HepG2 (cell line): ENCODE results near the gene FBXW8. TPM values are rescaled to one million over a fixed set of nuclear protein-coding genes. Genes with fewer than 3 reads are reported as not detected.

ENCODE experiments used
- ATAC-seq: fragments of 200-7000 bp; cut with Tn5 transposase; 3 replicates; pipeline ENCODE4 v1.9.1; 2020; ENCODE audit warnings: mild to moderate bottlenecking, moderate library complexity
- BruUV-seq: library from RNA; stranded (reverse); fragments of 400-500 nt; replicated peaks from 2 replicates; lab custom pipeline; 2021; lab: Mats Ljungman, UMichigan
- CTCF ChIA-PET: fragments of 300-600 bp; formaldehyde crosslinking; extraction: SDS; loops from one replicate; lab custom pipeline; 2021; ENCODE audit warnings: low total read pairs, inconsistent platforms, low intra/inter-chr PET ratio; lab: Yijun Ruan, JAX
- POLR2A ChIA-PET: fragments of 350-600 bp; sonication (Branson Sonifier 250); formaldehyde crosslinking; loops from one replicate; lab custom pipeline; 2020; ENCODE audit warnings: antibody characterized with exemption, inconsistent platforms; lab: Yijun Ruan, JAX
- DNase-seq: peaks from one replicate; pipeline ENCODE4 v3.0.0-alpha.2; 2015; ENCODE audit warnings: low spot score
- FAIRE-seq: peaks from 3 replicates; lab custom pipeline; 2011; peaks lifted over from hg19 to GRCh38; lab: Jason Lieb, UNC
- H2AFZ ChIP-seq: one replicate; pipeline ENCODE4 v1.6.1; 2011; ENCODE audit warnings: low read length, inconsistent platforms
- H3K27ac ChIP-seq: fragments of 300-600 bp; 3 replicates; pipeline ENCODE4 v1.8.0; 2011; ENCODE audit warnings: mixed run types, mild to moderate bottlenecking, mixed read lengths, low read length, inconsistent platforms; ENCODE audit not compliant: insufficient read depth; ENCODE audit errors: extremely low read length
- H3K27me3 ChIP-seq, 2 experiments: fragments of 200-600 bp in 1 of 2; 2 replicates in 1 of 2; 3 replicates in 1 of 2; pipeline versions ENCODE4 v1.6.0 to v1.8.0; 2011; ENCODE audit warnings: low read length in 2 of 2, mild to moderate bottlenecking in 2 of 2, moderate library complexity in 2 of 2, inconsistent platforms in 1 of 2; ENCODE audit not compliant: insufficient read depth in 2 of 2, control insufficient read depth in 1 of 2
- H3K36me3 ChIP-seq, 2 experiments: fragments of 200-600 bp in 1 of 2; replicated peaks in 1 of 2; 2 replicates in 1 of 2; 3 replicates in 1 of 2; pipeline versions ENCODE4 v1.5.1 to v1.8.0; 2011; ENCODE audit warnings: low read length in 2 of 2, inconsistent platforms in 1 of 2; ENCODE audit not compliant: insufficient read depth in 2 of 2, control insufficient read depth in 1 of 2
- H3K4me1 ChIP-seq: 2 replicates; pipeline ENCODE4 v1.5.1; 2012; ENCODE audit warnings: low read length, inconsistent platforms; ENCODE audit not compliant: insufficient read depth
- H3K4me2 ChIP-seq: 2 replicates; pipeline ENCODE4 v1.6.0; 2011; ENCODE audit warnings: low read depth, low read length, inconsistent platforms
- H3K4me3 ChIP-seq, 3 experiments: fragments of 200-600 bp in 1 of 3; sonication (generic), shearing (Covaris generic) in 1 of 3; replicated peaks in 1 of 3; 2 replicates each; pipeline ENCODE4 v1.5.1; 2011 to 2016; ENCODE audit warnings: low read length in 3 of 3, inconsistent platforms in 2 of 3, low read depth in 2 of 3, mild to moderate bottlenecking in 2 of 3, control low read depth in 1 of 3, mixed read lengths in 1 of 3; ENCODE audit not compliant: insufficient read depth in 1 of 3
- H3K79me2 ChIP-seq: one replicate; pipeline ENCODE4 v1.6.1; 2011; ENCODE audit warnings: low read length, inconsistent platforms; ENCODE audit not compliant: insufficient read depth
- H3K9ac ChIP-seq: 2 replicates; pipeline ENCODE4 v1.6.0; 2011; ENCODE audit warnings: mild to moderate bottlenecking, low read depth, low read length, inconsistent platforms; ENCODE audit not compliant: insufficient read depth
- H3K9me3 ChIP-seq: 2 replicates; pipeline ENCODE4 v1.5.1; 2012; ENCODE audit warnings: mild to moderate bottlenecking, low read length
- H4K20me1 ChIP-seq: 2 replicates; pipeline ENCODE4 v1.6.0; 2011; ENCODE audit warnings: inconsistent platforms, mild to moderate bottlenecking, low read length, moderate library complexity; ENCODE audit not compliant: insufficient read depth
- CC2D1A ChIP-seq: sonication (generic); formaldehyde crosslinking; IDR thresholded peaks from 2 replicates; pipeline ENCODE4 v1.8.1; 2023; ENCODE audit warnings: mild to moderate bottlenecking, missing genetic modification reagents
- ETV5 ChIP-seq: IDR thresholded peaks from 2 replicates; pipeline ENCODE4 v1.6.1; 2018; ENCODE audit warnings: missing biosample characterization, missing genetic modification reagents, inconsistent platforms, borderline replicate concordance
- ETV6 ChIP-seq: sonication (generic); formaldehyde crosslinking; conservative IDR thresholded peaks from 2 replicates; pipeline ENCODE4 v1.4.0; 2020; ENCODE audit warnings: missing genetic modification reagents
- FOXA1 ChIP-seq, 2 experiments: fragments of 450-650 bp in 1 of 2; sonication (generic) in 1 of 2; formaldehyde crosslinking in 1 of 2; IDR thresholded peaks; 2 replicates each; pipeline versions ENCODE4 v1.4.0 to v1.6.1; 2016 to 2020; ENCODE audit warnings: missing genetic modification reagents in 1 of 2
- GABPB1 ChIP-seq: IDR thresholded peaks from 2 replicates; pipeline ENCODE4 v1.6.1; 2016; ENCODE audit warnings: mild to moderate bottlenecking, missing genetic modification reagents, moderate library complexity, missing compliant biosample characterization
- JUNB ChIP-seq: sonication (generic); formaldehyde crosslinking; IDR thresholded peaks from 2 replicates; pipeline ENCODE4 v1.8.0; 2022; ENCODE audit warnings: missing genetic modification reagents, mild to moderate bottlenecking, borderline replicate concordance
- MEF2D ChIP-seq: sonication (generic); formaldehyde crosslinking; IDR thresholded peaks from 2 replicates; pipeline ENCODE4 v1.5.1; 2020; ENCODE audit warnings: mild to moderate bottlenecking, missing genetic modification reagents
- NR2F6 ChIP-seq, 2 experiments: IDR thresholded peaks; 2 replicates each; pipeline ENCODE4 v1.6.1; 2016; ENCODE audit warnings: antibody characterized with exemption in 1 of 2, mild to moderate bottlenecking in 1 of 2
- PBX2 ChIP-seq: IDR thresholded peaks from 2 replicates; pipeline ENCODE4 v1.6.1; 2016; ENCODE audit warnings: control low read depth
- RFXAP ChIP-seq: sonication (generic); formaldehyde crosslinking; IDR thresholded peaks from 2 replicates; pipeline ENCODE4 v1.4.0; 2020; ENCODE audit warnings: missing genetic modification reagents, borderline replicate concordance
- YEATS4 ChIP-seq: sonication (generic); formaldehyde crosslinking; IDR thresholded peaks from 2 replicates; pipeline ENCODE4 v1.4.0; 2020; ENCODE audit warnings: missing genetic modification reagents, borderline replicate concordance
- ZBTB33 ChIP-seq: sonication (generic); formaldehyde crosslinking; IDR thresholded peaks from 2 replicates; pipeline ENCODE4 v1.4.0; 2020; ENCODE audit warnings: missing genetic modification reagents
- ZC3H13 ChIP-seq: sonication (generic); formaldehyde crosslinking; IDR thresholded peaks from 2 replicates; pipeline ENCODE4 v1.8.1; 2023; ENCODE audit warnings: mild to moderate bottlenecking, missing genetic modification reagents, moderate library complexity
- ZNF121 ChIP-seq: sonication (generic); formaldehyde crosslinking; IDR thresholded peaks from 2 replicates; pipeline ENCODE4 v1.5.0; 2020; ENCODE audit warnings: mild to moderate bottlenecking, missing genetic modification reagents
- ZNF24 ChIP-seq: fragments of 450-650 bp; IDR thresholded peaks from 2 replicates; pipeline ENCODE4 v1.6.1; 2017; ENCODE audit warnings: antibody characterized with exemption, mild to moderate bottlenecking
- ZNF629 ChIP-seq: sonication (generic); formaldehyde crosslinking; conservative IDR thresholded peaks from 2 replicates; pipeline ENCODE4 v1.5.0; 2020; ENCODE audit warnings: missing genetic modification reagents
- ZNF709 ChIP-seq: sonication (generic); formaldehyde crosslinking; IDR thresholded peaks from 2 replicates; pipeline ENCODE4 v1.5.0; 2020; ENCODE audit warnings: mild to moderate bottlenecking, missing genetic modification reagents
- ZNF713 ChIP-seq: sonication (generic); formaldehyde crosslinking; IDR thresholded peaks from 2 replicates; pipeline ENCODE4 v1.4.0; 2020; ENCODE audit warnings: mild to moderate bottlenecking, missing genetic modification reagents
- ZNF768 ChIP-seq: sonication (generic); formaldehyde crosslinking; IDR thresholded peaks from 2 replicates; pipeline ENCODE4 v1.4.0; 2020; ENCODE audit warnings: missing genetic modification reagents
- ZNF883 ChIP-seq: sonication (generic); formaldehyde crosslinking; IDR thresholded peaks from 2 replicates; pipeline ENCODE4 v1.5.1; 2020; ENCODE audit warnings: mild to moderate bottlenecking, missing genetic modification reagents; ENCODE audit errors: not compliant biosample characterization
- WGBS: methylation state at CpG from one replicate; pipeline ENCODE4 v1.1.6; 2017; ENCODE audit warnings: low lambda C conversion rate; 5-methylcytosine and 5-hydroxymethylcytosine counted together
- in situ Hi-C: cut with HindIII; loops from 2 replicates; pipeline ENCODE4 v1.10.0; 2017; ENCODE audit warnings: low pct_unique_long_range_greater_than_20kb; ENCODE audit not compliant: extremely low pct_ligation_motif_present
- intact Hi-C: fragments of 100-400 bp; cut with micrococcal nuclease; formaldehyde crosslinking; loops from one replicate; pipeline ENCODE4 v1.10.0; 2022; ENCODE audit not compliant: unreplicated experiment
- polyA plus RNA-seq, 8 experiments: library from polyadenylated mRNA; depleted of rRNA in 3 of 8; stranded (reverse) in 7 of 8; unstranded in 1 of 8; fragments of >200 nt; fragmentation: Illumina TruSeq in 4 of 8; extraction: Trizol in 4 of 8; gene quantifications; 2 replicates each; pipeline versions ENCODE4 v1.2.1 to v1.2.3, GENCODE V29; 2011 to 2016; ENCODE audit warnings: low read depth in 4 of 8, missing spikeins in 1 of 8, mixed read lengths in 1 of 8; ENCODE audit not compliant: insufficient read depth in 1 of 8
- total RNA-seq, 5 experiments: library from RNA; depleted of rRNA; stranded (reverse); fragments of >200 nt; fragmentation: Illumina TruSeq; extraction: Trizol; gene quantifications; 2 replicates each; pipeline ENCODE4 v1.2.3, GENCODE V29; 2016; ENCODE audit warnings: low read depth in 1 of 5

FBXW8 gene
- total and polyA plus RNA-seq, 2 of the 13 experiments (the other 11 are each of a cell fraction or from before 2014, with no cell fraction given), result 5.1 to 5.9 TPM

GRCh38 chr12:117042171-117042842, 131.6 kb downstream of the FBXW8 start:
- H3K4me1 ChIP-seq, result peaks cover 60% of the 10 kb centered on the region
- no peak overlapping the region; the same call in 1 of the 2 replicates for H3K9ac ChIP-seq
- no peak overlapping the region for H2AFZ ChIP-seq
- no peak overlapping the region for H3K4me3 ChIP-seq
- no peaks in the 10 kb centered on the region for H3K27me3 ChIP-seq
- peaks cover 4 to 11% of the 10 kb centered on the region in 2 experiments; a peak in 4 of 5 replicates for H3K36me3 ChIP-seq
- H3K79me2 ChIP-seq, result no peaks in the 10 kb centered on the region
- no peak overlapping the region for H3K4me2 ChIP-seq
- POLR2A ChIA-PET, result interaction anchor here (0.6 to 1.7 kb wide), 2 partner anchors 16 to 48 kb away, joined by 4 to 8 read pairs; no protein-coding TSS in a partner anchor
- H3K9me3 ChIP-seq, result no peaks in the 10 kb centered on the region
- H3K27ac ChIP-seq, result no peak overlapping the region
- no peaks in the 10 kb centered on the region for H4K20me1 ChIP-seq
- no TSS peak for BruUV-seq
- no peak for FAIRE-seq
- in situ Hi-C loops (no loop called here), intact Hi-C loops (no loop called here)
- CTCF ChIA-PET, result no interaction called here
- peak; percentile 45 for DNase-seq
- ATAC-seq, result no peak; the same call in 2 of the 3 replicates
- 91% methylated on average over 23 of the region's 23 CpGs for WGBS
- TF ChIP-seq ZBTB33 (peak; percentile 74), ZNF709 (CRISPR knock-in tag) (no peak), ZNF768 (CRISPR knock-in tag) (no peak), ZNF24 (no peak), FOXA1 (IDR thresholded peaks at IDR 0.05) (no peak), FOXA1 (CRISPR knock-in tag; IDR thresholded peaks at IDR 0.05) (0 out of 2 replicates have a peak, but pooled peaks have one; percentile 5), ETV6 (CRISPR knock-in tag) (no peak), NR2F6 (IDR thresholded peaks at IDR 0.05) (peak; percentile 32; the same call in 1 of the 2 replicates), NR2F6 (CRISPR knock-in tag; IDR thresholded peaks at IDR 0.05) (peak; percentile 53), ZC3H13 (CRISPR knock-in tag) (0 out of 2 replicates have a peak, but pooled peaks have one; percentile 39), RFXAP (CRISPR knock-in tag) (no peak), ZNF883 (peak; percentile 16), PBX2 (CRISPR knock-in tag) (no peak), CC2D1A (CRISPR knock-in tag) (no peak), ETV5 (CRISPR knock-in tag) (peak; percentile 25; the same call in 1 of the 2 replicates), YEATS4 (CRISPR knock-in tag) (no peak), ZNF629 (CRISPR knock-in tag) (no peak), GABPB1 (CRISPR knock-in tag) (0 out of 2 replicates have a peak, but pooled peaks have one; percentile 8), ZNF713 (CRISPR knock-in tag) (no peak), JUNB (CRISPR knock-in tag) (0 out of 2 replicates have a peak, but pooled peaks have one; percentile 13), ZNF121 (CRISPR knock-in tag) (peak; percentile 42; the same call in 1 of the 2 replicates), MEF2D (peak; percentile 62; the same call in 1 of the 2 replicates)
